Nucleus accumbens (tissue), 56 donors: Measurements from ENCODE around the gene SUV39H1.
"Not testable (repeated sequence)": the region's sequence is repeated elsewhere in the genome, so short reads cannot be mapped to it uniquely, and the experiment has no call there.

Source experiments
- DNase-seq, 56 donors: peaks; one replicate each; lab custom pipeline; 2025; lab: John Stamatoyannopoulos, UW

Gene SUV39H1

GRCh38 chrX:48685416-48685815 is 11.1 kb upstream of the SUV39H1 start:
- DNase-seq, result no peak

- DNase-seq, result no peak
Measured at GRCh38 chrX:48688531-48689150, 7.9 kb upstream of the SUV39H1 start.

- DNase-seq, result no peak
Measured at GRCh38 chrX:48689208-48689920, 7.2 kb upstream of the SUV39H1 start.

GRCh38 chrX:48691746-48692145 is 4.8 kb upstream of the SUV39H1 start:
- not testable (repeated sequence) for DNase-seq

- peak in 2 of 56 donors; percentile 1 to 4 for DNase-seq
Measured at GRCh38 chrX:48694776-48695533, 1.6 kb upstream of the SUV39H1 start.

GRCh38 chrX:48695534-48695896 is 1.0 kb upstream of the SUV39H1 start:
- peak in 5 of 56 donors; percentile 2 to 10 (median 4) for DNase-seq

GRCh38 chrX:48695925-48696300 is 621 bp upstream of the SUV39H1 start:
- peak in 5 of 56 donors; percentile 25 to 46 (median 42) for DNase-seq

- DNase-seq, result peak in 12 of 56 donors; percentile 2 to 52 (median 25)
Measured at GRCh38 chrX:48696909-48697727, 584 bp downstream of the SUV39H1 start.

GRCh38 chrX:48698306-48698705 is 1.8 kb downstream of the SUV39H1 start:
- DNase-seq, result no peak

GRCh38 chrX:48700246-48700645 is 3.7 kb downstream of the SUV39H1 start:
- DNase-seq, result no peak

- no peak for DNase-seq
Measured at GRCh38 chrX:48700951-48701653, 4.6 kb downstream of the SUV39H1 start.

GRCh38 chrX:48702032-48702431 is 5.5 kb downstream of the SUV39H1 start:
- no peak for DNase-seq

GRCh38 chrX:48702716-48703115 is 6.2 kb downstream of the SUV39H1 start:
- no peak for DNase-seq

GRCh38 chrX:48703228-48703627 is 6.7 kb downstream of the SUV39H1 start:
- no peak for DNase-seq

- peak in 28 of 56 donors; percentile 4 to 65 (median 17) for DNase-seq
Measured at GRCh38 chrX:48703642-48704481, 7.3 kb downstream of the SUV39H1 start.

- DNase-seq, result no peak
Measured at GRCh38 chrX:48705871-48706270, 9.3 kb downstream of the SUV39H1 start.

GRCh38 chrX:48709522-48710112 is 13.1 kb downstream of the SUV39H1 start:
- DNase-seq, result no peak

- no peak for DNase-seq
Measured at GRCh38 chrX:48711162-48711928, 14.8 kb downstream of the SUV39H1 start.
